PC-9 (cell line): ENCODE results near the gene CIZ1. TPM values are rescaled to one million over a fixed set of nuclear protein-coding genes. Genes with fewer than 3 reads are reported as not detected.

Experiments used
- BruUV-seq: library from RNA; stranded (reverse); fragments of 400-500 nt; replicated peaks from 2 replicates; lab custom pipeline; 2021; lab: Mats Ljungman, UMichigan
- CTCF ChIA-PET: fragments of 300-600 bp; sonication (Branson Sonifier 250); formaldehyde crosslinking; loops from one replicate; lab custom pipeline; 2022; ENCODE audit warnings: antibody characterized with exemption; lab: Charles Lee
- POLR2A ChIA-PET: fragments of 300-600 bp; sonication (Branson Sonifier 250); formaldehyde crosslinking; loops from one replicate; lab custom pipeline; 2022; ENCODE audit warnings: antibody characterized with exemption; ENCODE audit not compliant: unreplicated experiment; lab: Charles Lee
- DNase-seq, 2 experiments: peaks; one replicate each; pipeline versions ENCODE4 v3.0.0 to v3.0.0-alpha.2; 2015 to 2022; ENCODE audit warnings: mixed read lengths in 1 of 2
- H2AFZ ChIP-seq: fragments of 200-600 bp; sonication (generic); 2 replicates; pipeline ENCODE4 v1.8.1; 2017; ENCODE audit warnings: antibody characterized with exemption
- H3F3A ChIP-seq: fragments of 200-600 bp; sonication (generic); 2 replicates; pipeline ENCODE4 v1.8.1; 2017; ENCODE audit warnings: antibody characterized with exemption, mild to moderate bottlenecking, low read depth; ENCODE audit not compliant: insufficient read depth
- H3K27ac ChIP-seq: fragments of 200-600 bp; sonication (generic); 2 replicates; pipeline ENCODE4 v1.6.1; 2016; ENCODE audit warnings: mixed run types
- H3K27me3 ChIP-seq: fragments of 200-600 bp; sonication (generic); 2 replicates; pipeline ENCODE4 v1.6.1; 2016; ENCODE audit warnings: low read depth, mixed run types; ENCODE audit not compliant: insufficient read depth
- H3K36me3 ChIP-seq: fragments of 200-600 bp; sonication (generic); 2 replicates; pipeline ENCODE4 v1.6.1; 2016; ENCODE audit warnings: low read depth, mixed run types
- H3K4me1 ChIP-seq: fragments of 200-600 bp; sonication (generic); replicated peaks from 2 replicates; pipeline ENCODE4 v1.6.1; 2016; ENCODE audit warnings: mixed run types; ENCODE audit not compliant: insufficient read depth
- H3K4me2 ChIP-seq: fragments of 200-600 bp; sonication (generic); 2 replicates; pipeline ENCODE4 v1.6.1; 2017; ENCODE audit warnings: mixed run types
- H3K4me3 ChIP-seq: fragments of 200-600 bp; sonication (generic); 2 replicates; pipeline ENCODE4 v1.6.1; 2016; ENCODE audit warnings: mixed run types
- H3K79me2 ChIP-seq: fragments of 200-600 bp; sonication (generic); 2 replicates; pipeline ENCODE4 v1.6.1; 2017; ENCODE audit warnings: low read depth, mixed run types
- H3K9me2 ChIP-seq: fragments of 200-600 bp; sonication (generic); 2 replicates; pipeline ENCODE4 v1.8.1; 2017; ENCODE audit warnings: mild to moderate bottlenecking; ENCODE audit not compliant: insufficient read depth
- H3K9me3 ChIP-seq: fragments of 200-600 bp; sonication (generic); 2 replicates; pipeline ENCODE4 v1.8.1; 2016; ENCODE audit warnings: low read depth; ENCODE audit not compliant: insufficient read depth
- H4K20me1 ChIP-seq: fragments of 200-600 bp; sonication (generic); 2 replicates; pipeline ENCODE4 v1.8.1; 2017; ENCODE audit not compliant: insufficient read depth
- CTCF ChIP-seq: fragments of 200-600 bp; sonication (generic); conservative IDR thresholded peaks from 2 replicates; pipeline ENCODE4 v1.6.1; 2017; ENCODE audit warnings: mixed run types, antibody characterized with exemption, mild to moderate bottlenecking, moderate library complexity
- EZH2 ChIP-seq: fragments of 200-600 bp; sonication (generic); IDR thresholded peaks from 2 replicates; pipeline ENCODE4 v1.8.0; 2017; ENCODE audit warnings: antibody characterized with exemption, low read depth
- intact Hi-C: fragments of 100-400 bp; cut with micrococcal nuclease; formaldehyde crosslinking; loops from one replicate; pipeline ENCODE4 v1.10.0; 2022; ENCODE audit not compliant: unreplicated experiment
- total RNA-seq: library from RNA; stranded (reverse); gene quantifications from 2 replicates; pipeline ENCODE4 v1.2.3, GENCODE V29; 2021

The CIZ1 gene
- total RNA-seq, 1 experiment from 2014 or later = 213 TPM

- H3K79me2 ChIP-seq = no peaks in the 10 kb centered on the region
- no peaks in the 10 kb centered on the region for H3K9me3 ChIP-seq
- H3K36me3 ChIP-seq = no peaks in the 10 kb centered on the region
- no peaks in the 10 kb centered on the region for H4K20me1 ChIP-seq
- ChIA-PET CTCF (interaction anchor here (0.6 kb wide), 1 partner anchor 921 kb away, joined by 3 read pairs; no protein-coding TSS in a partner anchor), POLR2A (no interaction called here)
- H2AFZ ChIP-seq = no peak overlapping the region
- H3K4me3 ChIP-seq = no peak overlapping the region
- TF ChIP-seq EZH2 (no peak), CTCF (no peak)
- H3K4me2 ChIP-seq = no peak overlapping the region
- intact Hi-C loops = no loop called here
- no peak overlapping the region for H3K27ac ChIP-seq
- H3K27me3 ChIP-seq = no peaks in the 10 kb centered on the region
- no peak for DNase-seq
- BruUV-seq = no TSS peak
- no peaks in the 10 kb centered on the region for H3F3A ChIP-seq
- H3K9me2 ChIP-seq = no peaks in the 10 kb centered on the region
- H3K4me1 ChIP-seq = no peaks in the 10 kb centered on the region
Measured at GRCh38 chr9:128222880-128223670, 31.7 kb upstream of the CIZ1 start.

GRCh38 chr9:128222026-128222425 lies 30.7 kb upstream of the CIZ1 start:
- no peaks in the 10 kb centered on the region for H3K9me2 ChIP-seq
- no peaks in the 10 kb centered on the region for H3K36me3 ChIP-seq
- peaks cover 7% of the 10 kb centered on the region; the same call in 1 of the 2 replicates for H3F3A ChIP-seq
- intact Hi-C loops = no loop called here
- H3K27ac ChIP-seq = no peak overlapping the region
- no peaks in the 10 kb centered on the region for H3K27me3 ChIP-seq
- H3K79me2 ChIP-seq = no peaks in the 10 kb centered on the region
- H3K4me2 ChIP-seq = no peak overlapping the region
- BruUV-seq = no TSS peak
- H3K9me3 ChIP-seq = no peaks in the 10 kb centered on the region
- no peaks in the 10 kb centered on the region for H3K4me1 ChIP-seq
- TF ChIP-seq CTCF (no peak), EZH2 (no peak)
- DNase-seq = no peak
- POLR2A ChIA-PET = interaction anchor here (0.6 to 0.7 kb wide), 2 partner anchors 356 to 365 kb away, joined by 3 to 6 read pairs; no protein-coding TSS in a partner anchor
- H2AFZ ChIP-seq = no peak overlapping the region
- CTCF ChIA-PET = no interaction called here
- no peak overlapping the region for H3K4me3 ChIP-seq
- no peaks in the 10 kb centered on the region for H4K20me1 ChIP-seq

GRCh38 chr9:128219831-128220230 lies 28.5 kb upstream of the CIZ1 start:
- ChIA-PET POLR2A (no interaction called here), CTCF (no interaction called here)
- no TSS peak for BruUV-seq

More at GRCh38 chr9:128219831-128220230, 28.5 kb upstream of the CIZ1 start:
- no peak for TF ChIP-seq EZH2
- no peak for TF ChIP-seq CTCF
- H3F3A ChIP-seq = peaks cover 7% of the 10 kb centered on the region; the same call in 1 of the 2 replicates
- H3K27me3 ChIP-seq = no peaks in the 10 kb centered on the region
- no peaks in the 10 kb centered on the region for H4K20me1 ChIP-seq
- no peak overlapping the region for H2AFZ ChIP-seq
- H3K9me3 ChIP-seq = no peaks in the 10 kb centered on the region
- intact Hi-C loops = no loop called here
- H3K36me3 ChIP-seq = no peaks in the 10 kb centered on the region
- no peak overlapping the region for H3K27ac ChIP-seq
- H3K9me2 ChIP-seq = no peaks in the 10 kb centered on the region
- DNase-seq = no peak
- H3K4me3 ChIP-seq = no peak overlapping the region
- H3K4me1 ChIP-seq = peaks cover 4% of the 10 kb centered on the region
- H3K79me2 ChIP-seq = no peaks in the 10 kb centered on the region
- no peak overlapping the region for H3K4me2 ChIP-seq
